ENCODE results near the gene FAM171A1. TPM values are rescaled to one million over a fixed set of nuclear protein-coding genes. Genes with fewer than 3 reads are reported as not detected.
A peak's percentile ranks its signal among the peaks of the same experiment; 100 is the strongest.

Gene FAM171A1
- total RNA-seq, 1 donor from 2014 or later: 28.2 TPM

GRCh38 chr10:15349112-15349511 lies 22.0 kb downstream of the FAM171A1 start:
- H3K79me2 ChIP-seq (ENCODE audit: low read depth): peaks cover 34% of the 10 kb centered on the region
- peaks cover 38% of the 10 kb centered on the region for H4K20me1 ChIP-seq (ENCODE audit: low read depth)
- no peaks in the 10 kb centered on the region for H3K27me3 ChIP-seq
- TF ChIP-seq, protein P1, sequence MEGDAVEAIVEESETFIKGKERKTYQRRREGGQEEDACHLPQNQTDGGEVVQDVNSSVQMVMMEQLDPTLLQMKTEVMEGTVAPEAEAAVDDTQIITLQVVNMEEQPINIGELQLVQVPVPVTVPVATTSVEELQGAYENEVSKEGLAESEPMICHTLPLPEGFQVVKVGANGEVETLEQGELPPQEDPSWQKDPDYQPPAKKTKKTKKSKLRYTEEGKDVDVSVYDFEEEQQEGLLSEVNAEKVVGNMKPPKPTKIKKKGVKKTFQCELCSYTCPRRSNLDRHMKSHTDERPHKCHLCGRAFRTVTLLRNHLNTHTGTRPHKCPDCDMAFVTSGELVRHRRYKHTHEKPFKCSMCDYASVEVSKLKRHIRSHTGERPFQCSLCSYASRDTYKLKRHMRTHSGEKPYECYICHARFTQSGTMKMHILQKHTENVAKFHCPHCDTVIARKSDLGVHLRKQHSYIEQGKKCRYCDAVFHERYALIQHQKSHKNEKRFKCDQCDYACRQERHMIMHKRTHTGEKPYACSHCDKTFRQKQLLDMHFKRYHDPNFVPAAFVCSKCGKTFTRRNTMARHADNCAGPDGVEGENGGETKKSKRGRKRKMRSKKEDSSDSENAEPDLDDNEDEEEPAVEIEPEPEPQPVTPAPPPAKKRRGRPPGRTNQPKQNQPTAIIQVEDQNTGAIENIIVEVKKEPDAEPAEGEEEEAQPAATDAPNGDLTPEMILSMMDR (IDR thresholded peaks at IDR 0.05): no peak
- TF ChIP-seq EZH2phosphoT487 (IDR thresholded peaks at IDR 0.05) (no peak), EZH2 (IDR thresholded peaks at IDR 0.05) (no peak)
- H3K36me3 Mint-ChIP-seq: peaks cover 3% of the 10 kb centered on the region
- H3K9me3 ChIP-seq (ENCODE audit: low read depth): no peaks in the 10 kb centered on the region
- peaks cover 22% of the 10 kb centered on the region for H3K4me1 ChIP-seq
- H3K27ac ChIP-seq: no peak overlapping the region
- no peak overlapping the region for H3K4me2 ChIP-seq
- peak overlapping the region; percentile 30 for H3K27ac Mint-ChIP-seq
- H3K36me3 ChIP-seq: no peaks in the 10 kb centered on the region
- no peak overlapping the region for H3K4me3 Mint-ChIP-seq
- peaks cover 2% of the 10 kb centered on the region for H3K27me3 Mint-ChIP-seq (ENCODE audit: insufficient read depth, low read depth)
- no peak overlapping the region for H3K9ac ChIP-seq
- H3K4me1 Mint-ChIP-seq: peaks cover 46% of the 10 kb centered on the region
- DNase-seq (ENCODE audit: low spot score): no peak
- no peak overlapping the region for H2AFZ ChIP-seq (replicated peaks)
- H3K4me3 ChIP-seq: no peak overlapping the region
- no peaks in the 10 kb centered on the region for H3K9me3 Mint-ChIP-seq
- no peaks in the 10 kb centered on the region for H3F3A ChIP-seq (ENCODE audit: low read depth)

DNA sequence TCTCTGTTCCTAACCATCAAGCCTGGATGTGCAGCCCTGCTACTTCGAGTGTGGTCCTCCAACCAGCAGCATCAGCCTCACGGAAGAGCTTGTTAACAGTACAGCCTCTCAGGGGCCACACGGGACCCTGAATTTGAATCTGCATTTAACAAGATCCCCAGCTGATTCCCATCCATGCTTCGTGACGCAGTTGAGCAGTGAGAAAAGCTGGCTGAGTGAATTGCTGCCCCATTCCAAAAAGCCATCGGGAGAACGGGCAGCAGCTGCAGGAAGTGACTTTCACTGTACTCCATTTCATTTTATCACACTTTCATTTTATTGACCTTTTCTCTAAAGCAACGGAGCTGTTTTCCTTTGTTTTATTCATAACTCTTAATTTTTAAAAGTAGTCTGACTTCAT lies 22.5 kb downstream of the FAM171A1 start:
- Histone ChIP-seq H3K4me1 (peaks cover 22% of the 10 kb centered on the region), H3K27ac (no peak overlapping the region), H3K9ac (no peak overlapping the region), H3K79me2 (ENCODE audit: low read depth) (peaks cover 38% of the 10 kb centered on the region), H3K27me3 (no peaks in the 10 kb centered on the region), H3K4me3 (no peak overlapping the region), H3K9me3 (ENCODE audit: low read depth) (no peaks in the 10 kb centered on the region), H4K20me1 (ENCODE audit: low read depth) (peaks cover 32% of the 10 kb centered on the region), H3K36me3 (no peaks in the 10 kb centered on the region), H3K4me2 (no peak overlapping the region), H3F3A (ENCODE audit: low read depth) (no peaks in the 10 kb centered on the region), H2AFZ (replicated peaks) (no peak overlapping the region)
- Mint-ChIP-seq H3K9me3 (no peaks in the 10 kb centered on the region), H3K36me3 (peaks cover 3% of the 10 kb centered on the region), H3K4me1 (peaks cover 46% of the 10 kb centered on the region), H3K4me3 (no peak overlapping the region), H3K27ac (no peak overlapping the region), H3K27me3 (ENCODE audit: insufficient read depth, low read depth) (peaks cover 2% of the 10 kb centered on the region)
- TF ChIP-seq, protein P1 (IDR thresholded peaks at IDR 0.05): no peak
- TF ChIP-seq EZH2 (IDR thresholded peaks at IDR 0.05): no peak
- no peak for TF ChIP-seq EZH2phosphoT487 (IDR thresholded peaks at IDR 0.05)
- no peak for DNase-seq (ENCODE audit: low spot score)

DNA sequence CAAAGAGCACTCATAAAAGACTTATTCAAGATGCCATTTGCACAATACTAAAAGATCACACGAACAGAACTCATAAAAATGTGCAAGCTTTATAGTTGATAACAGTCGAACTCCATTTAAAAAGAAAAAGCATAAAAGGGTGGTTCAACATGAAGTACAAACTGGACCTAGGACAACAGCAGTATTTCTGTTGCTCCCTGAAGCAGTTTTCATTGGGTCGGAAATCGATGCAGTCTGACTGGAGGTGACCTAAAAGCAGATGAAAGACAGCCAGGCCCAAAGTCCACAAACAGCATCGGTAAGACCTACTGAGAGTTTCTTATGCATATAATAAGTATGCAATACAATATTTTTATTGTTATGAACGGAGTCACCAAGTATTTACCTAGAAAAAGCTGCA lies 23.9 kb downstream of the FAM171A1 start:
- Histone ChIP-seq H3K36me3 (no peaks in the 10 kb centered on the region), H3K27ac (no peak overlapping the region), H4K20me1 (ENCODE audit: low read depth) (peaks cover 18% of the 10 kb centered on the region), H3K4me3 (no peak overlapping the region), H3K9ac (no peak overlapping the region), H3K27me3 (no peaks in the 10 kb centered on the region), H3K79me2 (ENCODE audit: low read depth) (peaks cover 31% of the 10 kb centered on the region), H3F3A (ENCODE audit: low read depth) (no peaks in the 10 kb centered on the region), H3K4me1 (peaks cover 22% of the 10 kb centered on the region), H3K4me2 (no peak overlapping the region), H2AFZ (replicated peaks) (no peak overlapping the region), H3K9me3 (ENCODE audit: low read depth) (no peaks in the 10 kb centered on the region)
- Mint-ChIP-seq H3K4me3 (no peak overlapping the region), H3K36me3 (peaks cover 3% of the 10 kb centered on the region), H3K9me3 (no peaks in the 10 kb centered on the region), H3K4me1 (peaks cover 39% of the 10 kb centered on the region), H3K27ac (no peak overlapping the region), H3K27me3 (ENCODE audit: insufficient read depth, low read depth) (peaks cover 2% of the 10 kb centered on the region)
- TF ChIP-seq EZH2 (IDR thresholded peaks at IDR 0.05): no peak
- TF ChIP-seq, protein P1 (IDR thresholded peaks at IDR 0.05): no peak
- no peak for TF ChIP-seq EZH2phosphoT487 (IDR thresholded peaks at IDR 0.05)
- DNase-seq (ENCODE audit: low spot score): no peak
